Osteocyte (in vitro differentiated cells): ENCODE data around the gene GALNT9. TPM values are rescaled to one million over a fixed set of nuclear protein-coding genes. Genes with fewer than 3 reads are reported as not detected.
"Not testable (repeated sequence)": the region's sequence is repeated elsewhere in the genome, so short reads cannot be mapped to it uniquely, and the experiment has no call there.

Experiments
- DNase-seq: peaks from one replicate; pipeline ENCODE4 v3.0.0; 2021; ENCODE audit warnings: mixed read lengths; ENCODE audit not compliant: unreplicated experiment; ENCODE audit errors: extremely low spot score
- H3K27ac Mint-ChIP-seq: one replicate; pipeline ENCODE4 v1.8.0; 2021; ENCODE audit warnings: mild to moderate bottlenecking, mixed read lengths; ENCODE audit not compliant: unreplicated experiment
- H3K27me3 Mint-ChIP-seq: one replicate; pipeline ENCODE4 v1.8.0; 2021; ENCODE audit warnings: mixed read lengths; ENCODE audit not compliant: unreplicated experiment
- H3K36me3 Mint-ChIP-seq: one replicate; pipeline ENCODE4 v1.8.0; 2021; ENCODE audit warnings: mixed read lengths; ENCODE audit not compliant: unreplicated experiment
- H3K4me1 Mint-ChIP-seq: one replicate; pipeline ENCODE4 v1.8.0; 2021; ENCODE audit warnings: mixed read lengths; ENCODE audit not compliant: unreplicated experiment
- H3K4me3 Mint-ChIP-seq: one replicate; pipeline ENCODE4 v1.8.0; 2021; ENCODE audit warnings: mild to moderate bottlenecking, moderate library complexity, mixed read lengths; ENCODE audit not compliant: unreplicated experiment
- H3K9me3 Mint-ChIP-seq: one replicate; pipeline ENCODE4 v1.8.0; 2021; ENCODE audit warnings: mixed read lengths; ENCODE audit not compliant: unreplicated experiment
- CTCF ChIP-seq: fragments of 200-600 bp; sonication (generic); IDR thresholded peaks from 2 replicates; pipeline ENCODE4 v1.5.0; 2021; ENCODE audit warnings: antibody characterized with exemption, mild to moderate bottlenecking, moderate library complexity
- total RNA-seq: library from RNA; stranded (reverse); gene quantifications from 2 replicates; pipeline ENCODE4 v1.2.1, GENCODE V29; 2021

The GALNT9 gene
- total RNA-seq, 1 donor from 2014 or later, result not detected

- no peaks in the 10 kb centered on the region for H3K36me3 Mint-ChIP-seq
- H3K4me1 Mint-ChIP-seq, result no peaks in the 10 kb centered on the region
- no peak for TF ChIP-seq CTCF
- no peaks in the 10 kb centered on the region for H3K9me3 Mint-ChIP-seq
- peaks cover 24% of the 10 kb centered on the region for H3K27me3 Mint-ChIP-seq
- no peak for DNase-seq
- H3K4me3 Mint-ChIP-seq, result no peak overlapping the region
- H3K27ac Mint-ChIP-seq, result no peak overlapping the region
Measured at GRCh38 chr12:132246997-132247717, 82.2 kb downstream of the GALNT9 start.

- Mint-ChIP-seq H3K4me1 (no peaks in the 10 kb centered on the region), H3K27ac (no peak overlapping the region), H3K9me3 (no peaks in the 10 kb centered on the region), H3K4me3 (no peak overlapping the region), H3K36me3 (no peaks in the 10 kb centered on the region), H3K27me3 (peaks cover 23% of the 10 kb centered on the region)
- TF ChIP-seq CTCF, result no peak
- DNase-seq, result no peak
Measured at GRCh38 chr12:132245521-132246101, 83.8 kb downstream of the GALNT9 start.

GRCh38 chr12:132244724-132245295 lies 84.6 kb downstream of the GALNT9 start:
- Mint-ChIP-seq H3K4me1 (no peaks in the 10 kb centered on the region), H3K9me3 (no peaks in the 10 kb centered on the region), H3K4me3 (no peak overlapping the region), H3K36me3 (no peaks in the 10 kb centered on the region), H3K27ac (no peak overlapping the region), H3K27me3 (peaks cover 23% of the 10 kb centered on the region)
- TF ChIP-seq CTCF, result no peak
- no peak for DNase-seq

- Mint-ChIP-seq H3K4me1 (no peaks in the 10 kb centered on the region), H3K36me3 (no peaks in the 10 kb centered on the region), H3K27me3 (peaks cover 15% of the 10 kb centered on the region), H3K9me3 (no peaks in the 10 kb centered on the region), H3K4me3 (no peak overlapping the region), H3K27ac (no peak overlapping the region)
- TF ChIP-seq CTCF, result no peak
- no peak for DNase-seq
Measured at GRCh38 chr12:132243596-132244310, 85.6 kb downstream of the GALNT9 start.

GRCh38 chr12:132243171-132243570 lies 86.2 kb downstream of the GALNT9 start:
- not testable (repeated sequence) for H3K4me1 Mint-ChIP-seq, DNase-seq, H3K36me3 Mint-ChIP-seq, H3K27me3 Mint-ChIP-seq, H3K9me3 Mint-ChIP-seq, H3K27ac Mint-ChIP-seq, H3K4me3 Mint-ChIP-seq

- not testable (repeated sequence) for H3K4me3 Mint-ChIP-seq, H3K27me3 Mint-ChIP-seq, H3K4me1 Mint-ChIP-seq, DNase-seq, H3K9me3 Mint-ChIP-seq, H3K27ac Mint-ChIP-seq, H3K36me3 Mint-ChIP-seq
Measured at GRCh38 chr12:132240669-132241007, 88.8 kb downstream of the GALNT9 start.
